ENCODE data around the gene HRH1. TPM values are rescaled to one million over a fixed set of nuclear protein-coding genes. Genes with fewer than 3 reads are reported as not detected.
"Not testable (repeated sequence)": the region's sequence is repeated elsewhere in the genome, so short reads cannot be mapped to it uniquely, and the experiment has no call there.

The HRH1 gene
- total RNA-seq, 1 donor, result 9.8 TPM

GRCh38 chr3:11162401-11163345 lies 8.4 kb downstream of the HRH1 start:
- H3K4me3 ChIP-seq (ENCODE audit: insufficient read depth, low read length), result no peak overlapping the region
- no peaks in the 10 kb centered on the region for H3K9me3 ChIP-seq (ENCODE audit: low read depth, low read length)
- no peak for DNase-seq (ENCODE audit: insufficient read length, low spot score, missing footprints)
- no peak for TF ChIP-seq CTCF (IDR thresholded peaks at IDR 0.05; ENCODE audit: extremely low read depth, low read depth, low read length)
- no peaks in the 10 kb centered on the region for H3K36me3 ChIP-seq (ENCODE audit: insufficient read depth, low read length)
- peaks cover 11% of the 10 kb centered on the region for H3K4me1 ChIP-seq (ENCODE audit: insufficient read depth, low read length)
- H2AFZ ChIP-seq (ENCODE audit: low read length), result no peak overlapping the region
- no peak overlapping the region for H3K27ac ChIP-seq (ENCODE audit: low read depth, low read length)
- H4K20me1 ChIP-seq (ENCODE audit: insufficient read depth, low read length), result peaks cover 16% of the 10 kb centered on the region
- no peaks in the 10 kb centered on the region for H3K27me3 ChIP-seq (ENCODE audit: insufficient read depth, low read length)
- H3K4me2 ChIP-seq (ENCODE audit: insufficient read depth, low read length), result no peak overlapping the region
- peaks cover 65% of the 10 kb centered on the region for H3K79me2 ChIP-seq (ENCODE audit: insufficient read depth, low read length)

GRCh38 chr3:11164607-11165006 lies 10.3 kb downstream of the HRH1 start:
- peaks cover 12% of the 10 kb centered on the region for H3K4me1 ChIP-seq (ENCODE audit: insufficient read depth, low read length)

GRCh38 chr3:11165476-11165875 lies 11.2 kb downstream of the HRH1 start:
- Histone ChIP-seq H3K36me3 (ENCODE audit: insufficient read depth, low read length) (no peaks in the 10 kb centered on the region), H3K4me2 (ENCODE audit: insufficient read depth, low read length) (no peak overlapping the region), H3K79me2 (ENCODE audit: insufficient read depth, low read length) (peaks cover 70% of the 10 kb centered on the region)

More at GRCh38 chr3:11164607-11165006, 10.3 kb downstream of the HRH1 start:
- no peaks in the 10 kb centered on the region for H3K27me3 ChIP-seq (ENCODE audit: insufficient read depth, low read length)
- H3K79me2 ChIP-seq (ENCODE audit: insufficient read depth, low read length), result peaks cover 71% of the 10 kb centered on the region
- H3K27ac ChIP-seq (ENCODE audit: low read depth, low read length), result no peak overlapping the region
- no peak for DNase-seq (ENCODE audit: insufficient read length, low spot score, missing footprints)
- H4K20me1 ChIP-seq (ENCODE audit: insufficient read depth, low read length), result peaks cover 22% of the 10 kb centered on the region
- no peak overlapping the region for H3K4me2 ChIP-seq (ENCODE audit: insufficient read depth, low read length)
- H2AFZ ChIP-seq (ENCODE audit: low read length), result no peak overlapping the region
- TF ChIP-seq CTCF (IDR thresholded peaks at IDR 0.05; ENCODE audit: extremely low read depth, low read depth, low read length), result no peak
- no peak overlapping the region for H3K4me3 ChIP-seq (ENCODE audit: insufficient read depth, low read length)
- no peaks in the 10 kb centered on the region for H3K9me3 ChIP-seq (ENCODE audit: low read depth, low read length)
- no peaks in the 10 kb centered on the region for H3K36me3 ChIP-seq (ENCODE audit: insufficient read depth, low read length)

GRCh38 chr3:11166807-11167400 lies 12.6 kb downstream of the HRH1 start:
- H3K4me2 ChIP-seq (ENCODE audit: insufficient read depth, low read length); H3K36me3 ChIP-seq (ENCODE audit: insufficient read depth, low read length); H3K4me3 ChIP-seq (ENCODE audit: insufficient read depth, low read length); H3K27ac ChIP-seq (ENCODE audit: low read depth, low read length); H3K27me3 ChIP-seq (ENCODE audit: insufficient read depth, low read length); DNase-seq (ENCODE audit: insufficient read length, low spot score, missing footprints); H2AFZ ChIP-seq (ENCODE audit: low read length); H3K9me3 ChIP-seq (ENCODE audit: low read depth, low read length): not testable (repeated sequence)
- Histone ChIP-seq H4K20me1 (ENCODE audit: insufficient read depth, low read length) (peaks cover 26% of the 10 kb centered on the region), H3K79me2 (ENCODE audit: insufficient read depth, low read length) (peaks cover 65% of the 10 kb centered on the region), H3K4me1 (ENCODE audit: insufficient read depth, low read length) (peaks cover 18% of the 10 kb centered on the region)

More at GRCh38 chr3:11165476-11165875, 11.2 kb downstream of the HRH1 start:
- Histone ChIP-seq H4K20me1 (ENCODE audit: insufficient read depth, low read length) (peaks cover 18% of the 10 kb centered on the region), H3K27me3 (ENCODE audit: insufficient read depth, low read length) (no peaks in the 10 kb centered on the region), H3K9me3 (ENCODE audit: low read depth, low read length) (no peaks in the 10 kb centered on the region), H2AFZ (ENCODE audit: low read length) (no peak overlapping the region), H3K27ac (ENCODE audit: low read depth, low read length) (no peak overlapping the region), H3K4me3 (ENCODE audit: insufficient read depth, low read length) (no peak overlapping the region), H3K4me1 (ENCODE audit: insufficient read depth, low read length) (peaks cover 13% of the 10 kb centered on the region)
- DNase-seq (ENCODE audit: insufficient read length, low spot score, missing footprints), result no peak
- TF ChIP-seq CTCF (IDR thresholded peaks at IDR 0.05; ENCODE audit: extremely low read depth, low read depth, low read length), result no peak

Data from osteoblast (primary cell).